Hepatocyte (in vitro differentiated cells): ENCODE measurements around the gene TMEM63B.

Experiments
- CTCF ChIP-seq: fragments of 200-600 bp; sonication (generic); IDR thresholded peaks from 2 replicates; pipeline ENCODE4 v1.5.1; 2016; ENCODE audit warnings: antibody characterized with exemption, mild to moderate bottlenecking; ENCODE audit not compliant: poor library complexity
- EZH2 ChIP-seq: fragments of 200-600 bp; sonication (generic); IDR thresholded peaks from 2 replicates; pipeline ENCODE4 v1.6.1; 2016; ENCODE audit warnings: antibody characterized with exemption, mild to moderate bottlenecking, borderline replicate concordance
- EZH2phosphoT487 ChIP-seq: fragments of 200-600 bp; sonication (generic); IDR thresholded peaks from one replicate; pipeline ENCODE4 v1.6.1; 2018; ENCODE audit warnings: antibody characterized with exemption, mild to moderate bottlenecking, low read depth, moderate library complexity; ENCODE audit not compliant: unreplicated experiment, severe bottlenecking

- TF ChIP-seq CTCF = no peak
- no peak for TF ChIP-seq EZH2
- no peak for TF ChIP-seq EZH2phosphoT487
Measured at GRCh38 chr6:44113414-44113813, 13.9 kb upstream of the TMEM63B start.
